Measurements from ENCODE around the gene PRKCE. TPM values are rescaled to one million over a fixed set of nuclear protein-coding genes. Genes with fewer than 3 reads are reported as not detected.

PRKCE gene
- total RNA-seq, 2 experiments from 2014 or later = 24.9 to 26.2 TPM

GRCh38 chr2:45675263-45675812, 23.9 kb downstream of the PRKCE start:
- no peak for TF ChIP-seq CTCF (IDR thresholded peaks at IDR 0.05)
- DNase-seq = no peak
- Mint-ChIP-seq H3K9me3 (no peaks in the 10 kb centered on the region), H3K27me3 (no peaks in the 10 kb centered on the region), H3K27ac (no peak overlapping the region), H3K4me1 (ENCODE audit: low read depth) (peaks cover 4% of the 10 kb centered on the region), H3K36me3 (ENCODE audit: low read depth) (no peaks in the 10 kb centered on the region), H3K4me3 (no peak overlapping the region)
- H3K4me1 ChIP-seq (ENCODE audit: insufficient read depth, low read length) = no peaks in the 10 kb centered on the region
- H3K27ac ChIP-seq (ENCODE audit: low read depth in 1 of 2, low read length in 2 of 2) = no peak overlapping the region
- intact Hi-C loops (cut with DNase I, micrococcal nuclease) = no loop called here
- no peak overlapping the region for H3K4me3 ChIP-seq (ENCODE audit: low read length)
- H3K27me3 ChIP-seq (ENCODE audit: control insufficient read depth in 1 of 2, insufficient read depth in 2 of 2, low read length in 2 of 2) = no peaks in the 10 kb centered on the region
- H3K36me3 ChIP-seq (ENCODE audit: insufficient read depth, low read length) = no peaks in the 10 kb centered on the region
- ATAC-seq (ENCODE audit: poor library complexity) = no peak
- POLR2A ChIA-PET = no interaction called here
- no peaks in the 10 kb centered on the region for H3K9me3 ChIP-seq (ENCODE audit: control insufficient read depth in 1 of 2, insufficient read depth in 1 of 2, low read length in 2 of 2)
- CTCF ChIA-PET = no interaction called here

GRCh38 chr2:45676088-45676487, 24.6 kb downstream of the PRKCE start:
- H3K9me3 Mint-ChIP-seq = no peaks in the 10 kb centered on the region
- Histone ChIP-seq H3K27ac (ENCODE audit: low read depth in 1 of 2, low read length in 2 of 2) (no peak overlapping the region), H3K9me3 (ENCODE audit: control insufficient read depth in 1 of 2, insufficient read depth in 1 of 2, low read length in 2 of 2) (no peaks in the 10 kb centered on the region), H3K4me1 (ENCODE audit: insufficient read depth, low read length) (no peaks in the 10 kb centered on the region), H3K36me3 (ENCODE audit: insufficient read depth, low read length) (no peaks in the 10 kb centered on the region), H3K27me3 (ENCODE audit: control insufficient read depth in 1 of 2, insufficient read depth in 2 of 2, low read length in 2 of 2) (no peaks in the 10 kb centered on the region), H3K4me3 (ENCODE audit: low read length) (no peak overlapping the region)
- ChIA-PET POLR2A (no interaction called here), CTCF (no interaction called here)
- H3K27ac Mint-ChIP-seq = no peak overlapping the region
- intact Hi-C loops (cut with DNase I, micrococcal nuclease) = no loop called here
- no peak for TF ChIP-seq CTCF (IDR thresholded peaks at IDR 0.05)
- no peak for ATAC-seq (ENCODE audit: poor library complexity)
- H3K4me1 Mint-ChIP-seq (ENCODE audit: low read depth) = no peaks in the 10 kb centered on the region
- H3K27me3 Mint-ChIP-seq = no peaks in the 10 kb centered on the region
- DNase-seq = no peak
- no peaks in the 10 kb centered on the region for H3K36me3 Mint-ChIP-seq (ENCODE audit: low read depth)
- no peak overlapping the region for H3K4me3 Mint-ChIP-seq

GRCh38 chr2:45678791-45679348, 27.4 kb downstream of the PRKCE start:
- H3K9me3 ChIP-seq (ENCODE audit: control insufficient read depth in 1 of 2, insufficient read depth in 1 of 2, low read length in 2 of 2) = no peaks in the 10 kb centered on the region
- H3K27ac ChIP-seq (ENCODE audit: low read depth in 1 of 2, low read length in 2 of 2) = no peak overlapping the region
- ATAC-seq (ENCODE audit: poor library complexity) (no peak), DNase-seq (no peak)
- no peaks in the 10 kb centered on the region for H3K27me3 Mint-ChIP-seq
- H3K36me3 ChIP-seq (ENCODE audit: insufficient read depth, low read length) = no peaks in the 10 kb centered on the region
- H3K27me3 ChIP-seq (ENCODE audit: control insufficient read depth in 1 of 2, insufficient read depth in 2 of 2, low read length in 2 of 2) = no peaks in the 10 kb centered on the region
- H3K27ac Mint-ChIP-seq = no peak overlapping the region
- no peaks in the 10 kb centered on the region for H3K9me3 Mint-ChIP-seq
- ChIA-PET POLR2A (no interaction called here), CTCF (no interaction called here)
- intact Hi-C loops (cut with DNase I, micrococcal nuclease) = no loop called here
- H3K4me1 Mint-ChIP-seq (ENCODE audit: low read depth) = no peaks in the 10 kb centered on the region
- no peaks in the 10 kb centered on the region for H3K36me3 Mint-ChIP-seq (ENCODE audit: low read depth)
- no peak for TF ChIP-seq CTCF (IDR thresholded peaks at IDR 0.05)
- no peak overlapping the region for H3K4me3 ChIP-seq (ENCODE audit: low read length)
- no peaks in the 10 kb centered on the region for H3K4me1 ChIP-seq (ENCODE audit: insufficient read depth, low read length)
- no peak overlapping the region for H3K4me3 Mint-ChIP-seq
